Panc1 (cell line): ENCODE data around the gene MILR1. TPM values are rescaled to one million over a fixed set of nuclear protein-coding genes. Genes with fewer than 3 reads are reported as not detected.

Source experiments
- ATAC-seq: fragments of 200-7000 bp; cut with Tn5 transposase; 2 replicates; pipeline ENCODE4 v1.9.1; 2020; ENCODE audit warnings: mild to moderate bottlenecking, moderate library complexity
- BruUV-seq: library from RNA; stranded (reverse); fragments of 400-500 nt; replicated peaks from 2 replicates; lab custom pipeline; 2021; lab: Mats Ljungman, UMichigan
- CTCF ChIA-PET: fragments of 300-600 bp; sonication (Branson Sonifier 250); formaldehyde crosslinking; loops from one replicate; lab custom pipeline; 2022; ENCODE audit warnings: antibody characterized with exemption; lab: Charles Lee
- POLR2A ChIA-PET: fragments of 300-600 bp; sonication (Branson Sonifier 250); formaldehyde crosslinking; loops from one replicate; lab custom pipeline; 2022; ENCODE audit warnings: antibody characterized with exemption; lab: Charles Lee
- DNase-seq: peaks from one replicate; pipeline ENCODE4 v3.0.0-alpha.2; 2010; ENCODE audit warnings: low read depth, low spot score
- H3K27ac ChIP-seq: 2 replicates; pipeline ENCODE4 v1.5.1; 2011; ENCODE audit warnings: mild to moderate bottlenecking, low read length, inconsistent platforms
- H3K27me3 ChIP-seq: fragments of 200-500 bp; sonication (Bioruptor generic); 2 replicates; pipeline ENCODE4 v1.6.0; 2014; ENCODE audit warnings: low read length, inconsistent platforms; ENCODE audit not compliant: control insufficient read depth, insufficient read depth
- H3K36me3 ChIP-seq: fragments of 200-500 bp; sonication (Bioruptor generic); 2 replicates; pipeline ENCODE4 v1.5.1; 2014; ENCODE audit warnings: inconsistent platforms, mild to moderate bottlenecking, low read length, moderate library complexity; ENCODE audit not compliant: control insufficient read depth, insufficient read depth
- H3K4me1 ChIP-seq: 2 replicates; pipeline ENCODE4 v1.5.1; 2011; ENCODE audit warnings: inconsistent platforms, mild to moderate bottlenecking, low read length, moderate library complexity; ENCODE audit not compliant: control insufficient read depth, insufficient read depth
- H3K4me3 ChIP-seq, 2 experiments: 2 replicates each; pipeline ENCODE4 v1.5.1; 2011 to 2012; ENCODE audit warnings: low read depth in 2 of 2, low read length in 2 of 2, mild to moderate bottlenecking in 2 of 2, inconsistent platforms in 1 of 2, moderate library complexity in 1 of 2
- H3K9me3 ChIP-seq: fragments of 200-500 bp; sonication (Bioruptor generic); 2 replicates; pipeline ENCODE4 v1.5.1; 2014; ENCODE audit warnings: low read depth, mild to moderate bottlenecking, inconsistent platforms, low read length, moderate library complexity; ENCODE audit not compliant: control insufficient read depth, insufficient read depth
- CTCF ChIP-seq: fragments of 450-650 bp; IDR thresholded peaks from 2 replicates; pipeline ENCODE4 v1.5.1; 2017; ENCODE audit warnings: mild to moderate bottlenecking
- POLR2AphosphoS5 ChIP-seq: IDR thresholded peaks from 2 replicates; pipeline ENCODE4 v1.6.1; 2012; ENCODE audit warnings: mild to moderate bottlenecking, low read depth, low read length, moderate library complexity
- REST ChIP-seq, 2 experiments: IDR thresholded peaks; 2 replicates each; pipeline ENCODE4 v1.6.1; 2011 to 2012; ENCODE audit warnings: low read depth in 2 of 2, control low read depth in 1 of 2, low read length in 1 of 2, mild to moderate bottlenecking in 1 of 2, moderate library complexity in 1 of 2; ENCODE audit not compliant: insufficient read depth in 1 of 2
- SIN3A ChIP-seq: IDR thresholded peaks from 2 replicates; pipeline ENCODE4 v1.6.1; 2012; ENCODE audit warnings: low read depth, mild to moderate bottlenecking, low read length, moderate library complexity, borderline replicate concordance; ENCODE audit not compliant: insufficient read depth
- TCF7L2 ChIP-seq: IDR thresholded peaks from 2 replicates; pipeline ENCODE4 v1.6.1; 2011; ENCODE audit warnings: mild to moderate bottlenecking, low read depth, low read length, inconsistent platforms
- in situ Hi-C: cut with HindIII; loops from 2 replicates; pipeline ENCODE4 v1.10.0; 2016; ENCODE audit warnings: low sequenced_read_pairs, low pct_unique_long_range_greater_than_20kb
- intact Hi-C: fragments of 100-400 bp; cut with micrococcal nuclease; formaldehyde crosslinking; loops from one replicate; pipeline ENCODE4 v1.10.0; 2022; ENCODE audit not compliant: unreplicated experiment
- total RNA-seq: library from RNA; stranded (reverse); gene quantifications from one replicate; pipeline ENCODE4 v1.2.1, GENCODE V29; 2021; ENCODE audit not compliant: unreplicated experiment

MILR1 gene
- total RNA-seq, 1 experiment from 2014 or later, result not detected

- in situ Hi-C loops, result no loop called here
- Histone ChIP-seq H3K4me1 (no peaks in the 10 kb centered on the region), H3K27me3 (no peaks in the 10 kb centered on the region), H3K4me3 (no peak overlapping the region), H3K9me3 (no peaks in the 10 kb centered on the region), H3K36me3 (no peaks in the 10 kb centered on the region), H3K27ac (no peak overlapping the region)
- TF ChIP-seq POLR2AphosphoS5 (no peak), TCF7L2 (no peak), CTCF (no peak), REST (IDR thresholded peaks at IDR 0.05; ENCODE audit: insufficient read depth in 1 of 2, low read depth in 2 of 2, low read length in 1 of 2) (no peak), SIN3A (no peak)
- ChIA-PET POLR2A (no interaction called here), CTCF (no interaction called here)
- ATAC-seq, result no peak
- intact Hi-C loops, result no loop called here
- no TSS peak for BruUV-seq
- DNase-seq, result no peak
Measured at GRCh38 chr17:64400642-64401041, 48.3 kb upstream of the MILR1 start.

GRCh38 chr17:64401244-64401860 lies 47.6 kb upstream of the MILR1 start:
- POLR2A ChIA-PET, result no interaction called here
- BruUV-seq, result no TSS peak
- Histone ChIP-seq H3K27ac (no peak overlapping the region), H3K27me3 (no peaks in the 10 kb centered on the region), H3K4me3 (no peak overlapping the region), H3K9me3 (no peaks in the 10 kb centered on the region), H3K4me1 (no peaks in the 10 kb centered on the region), H3K36me3 (no peaks in the 10 kb centered on the region)
- intact Hi-C loops (no loop called here), in situ Hi-C loops (no loop called here)
- no peak for TF ChIP-seq REST (IDR thresholded peaks at IDR 0.05; ENCODE audit: insufficient read depth in 1 of 2, low read depth in 2 of 2, low read length in 1 of 2)
- TF ChIP-seq SIN3A, result no peak
- no peak for TF ChIP-seq POLR2AphosphoS5
- no peak for TF ChIP-seq TCF7L2
- TF ChIP-seq CTCF, result no peak
- ATAC-seq (no peak), DNase-seq (no peak)
- CTCF ChIA-PET, result no interaction called here
